ENCODE data around the gene IFIT2.
"Not testable (repeated sequence)": the region's sequence is repeated elsewhere in the genome, so short reads cannot be mapped to it uniquely, and the experiment has no call there.

The IFIT2 gene

GRCh38 chr10:89308736-89309135, 6.9 kb downstream of the IFIT2 start:
- DNase-seq: no peak

GRCh38 chr10:89309156-89310055, 7.6 kb downstream of the IFIT2 start:
- DNase-seq: no peak

GRCh38 chr10:89310056-89310893, 8.4 kb downstream of the IFIT2 start:
- no peak for DNase-seq

- no peak for DNase-seq
These were observed 11.1 kb downstream of the IFIT2 start for GRCh38 chr10:89312973-89313372.

- DNase-seq: no peak
These were observed 12.8 kb downstream of the IFIT2 start for GRCh38 chr10:89314676-89315075.

- not testable (repeated sequence) for DNase-seq
These were observed 16.2 kb downstream of the IFIT2 start for GRCh38 chr10:89318047-89318446.

- DNase-seq: not testable (repeated sequence)
These were observed 23.2 kb downstream of the IFIT2 start for GRCh38 chr10:89325081-89325480.

- DNase-seq: not testable (repeated sequence)
These were observed 24.0 kb downstream of the IFIT2 start for GRCh38 chr10:89325856-89326255.

GRCh38 chr10:89327803-89328441, 26.1 kb downstream of the IFIT2 start, which contains the start of gene IFIT3:
Gene IFIT3 (plus strand): TSS chr10:89327997. CDS start chr10:89328074, 77 bp downstream.
- peak; percentile 42 for DNase-seq

GRCh38 chr10:89329151-89329550, 27.3 kb downstream of the IFIT2 start:
- no peak for DNase-seq

GRCh38 chr10:89330014-89330413, 28.2 kb downstream of the IFIT2 start:
- not testable (repeated sequence) for DNase-seq

GRCh38 chr10:89330537-89331212, 28.8 kb downstream of the IFIT2 start:
- DNase-seq: no peak

GRCh38 chr10:89331487-89332122, 29.8 kb downstream of the IFIT2 start:
- DNase-seq: not testable (repeated sequence)

- DNase-seq: no peak
These were observed 30.3 kb downstream of the IFIT2 start for GRCh38 chr10:89332123-89332633.

GRCh38 chr10:89335226-89335625, 33.4 kb downstream of the IFIT2 start:
- DNase-seq: no peak

- DNase-seq: no peak
These were observed 34.4 kb downstream of the IFIT2 start for GRCh38 chr10:89336241-89336640.

GRCh38 chr10:89337484-89337883, 35.6 kb downstream of the IFIT2 start:
- DNase-seq: no peak

GRCh38 chr10:89338713-89339112, 36.9 kb downstream of the IFIT2 start:
- DNase-seq: no peak

- no peak for DNase-seq
These were observed 38.0 kb downstream of the IFIT2 start for GRCh38 chr10:89339875-89340274.

GRCh38 chr10:89341649-89342048, 39.8 kb downstream of the IFIT2 start:
- DNase-seq: no peak

- no peak for DNase-seq
These were observed 40.5 kb downstream of the IFIT2 start for GRCh38 chr10:89342206-89342958.

Data from KG1 (cell line).